DMS 273 (cell line): ENCODE data around the gene ENAH.
"Not testable (repeated sequence)": the region's sequence is repeated elsewhere in the genome, so short reads cannot be mapped to it uniquely, and the experiment has no call there.

Source experiments
- DNase-seq: peaks from one replicate; lab custom pipeline; 2025; ENCODE audit not compliant: unreplicated experiment; lab: John Stamatoyannopoulos, UW

ENAH gene

DNA sequence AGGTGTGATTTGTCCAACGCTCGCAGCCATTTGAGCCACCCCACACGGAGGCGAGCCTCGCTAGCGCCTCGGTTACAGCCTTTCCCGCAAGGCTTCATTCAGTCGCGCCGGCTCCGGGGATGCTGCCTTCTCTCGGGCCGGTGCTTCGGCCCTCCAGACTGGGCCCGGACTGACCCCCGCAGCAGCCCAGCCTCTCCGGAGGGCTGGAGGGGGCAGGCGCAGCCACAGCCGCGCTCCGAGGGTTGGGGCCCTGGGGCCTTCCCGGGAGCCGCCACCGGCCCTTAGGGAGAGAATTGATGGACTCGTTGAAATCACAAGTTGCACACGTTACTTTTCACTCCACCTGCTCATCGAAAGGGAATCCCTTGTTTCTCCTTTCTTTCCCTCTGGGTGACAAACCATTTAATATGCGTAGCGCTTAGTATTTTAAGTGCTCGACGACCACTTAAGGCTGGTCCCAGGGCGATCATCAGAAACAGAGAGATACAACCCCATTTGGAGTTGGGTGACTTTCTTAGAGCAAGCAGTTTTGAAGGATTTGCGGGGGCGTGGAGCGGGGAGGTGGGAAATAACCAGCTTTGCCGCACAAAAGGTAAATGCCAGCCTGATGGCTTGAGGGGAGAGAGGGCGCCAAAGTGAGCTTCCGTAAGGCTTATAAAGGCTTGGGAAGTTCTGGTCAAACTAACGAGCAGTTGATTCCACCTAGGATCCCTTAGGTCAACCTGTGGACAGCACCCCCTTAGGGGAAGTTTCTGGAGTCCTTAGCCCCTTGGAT lies 24.6 kb upstream of the ENAH start:
- no peak for DNase-seq

DNA sequence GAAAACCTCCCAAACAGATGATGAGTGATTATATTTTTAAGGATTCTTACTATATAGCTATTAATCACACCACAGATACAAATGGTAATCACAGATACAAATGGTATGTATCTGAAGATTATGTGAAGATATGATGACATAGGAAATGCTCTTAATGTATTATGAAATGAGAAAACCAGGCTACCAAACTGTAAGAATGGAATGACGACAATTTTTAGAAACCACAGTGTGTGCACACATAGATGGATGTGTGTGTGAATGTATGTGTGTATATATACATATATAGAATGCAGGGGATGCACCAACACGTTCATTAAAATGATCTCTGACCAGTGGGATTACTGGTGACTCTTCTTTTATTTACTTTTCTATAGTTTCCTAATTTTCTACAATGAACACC lies 21.5 kb upstream of the ENAH start:
- no peak for DNase-seq

GRCh38 chr1:225670806-225671733 lies 18.1 kb upstream of the ENAH start:
- no peak for DNase-seq

GRCh38 chr1:225670356-225670755 lies 17.4 kb upstream of the ENAH start:
- DNase-seq, result no peak

DNA sequence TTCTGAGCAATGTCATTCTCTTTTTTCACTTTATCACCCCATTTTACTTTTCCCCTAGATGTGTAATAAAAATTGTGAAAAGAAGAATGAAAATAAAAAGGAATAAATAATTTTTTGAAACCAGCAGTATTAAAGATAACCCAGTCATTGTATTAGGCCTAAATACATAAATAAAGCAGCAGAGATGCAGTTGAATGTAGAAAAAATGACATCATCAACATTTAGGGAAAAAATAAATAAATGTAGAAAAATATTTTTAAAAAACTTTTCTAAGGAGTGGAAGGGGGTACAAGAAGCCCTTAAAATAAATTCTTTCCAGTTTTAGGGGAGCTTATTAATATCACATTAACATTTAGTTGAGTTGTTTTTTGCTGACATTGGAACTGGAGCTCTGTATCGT lies 15.3 kb upstream of the ENAH start:
- no peak for DNase-seq

DNA sequence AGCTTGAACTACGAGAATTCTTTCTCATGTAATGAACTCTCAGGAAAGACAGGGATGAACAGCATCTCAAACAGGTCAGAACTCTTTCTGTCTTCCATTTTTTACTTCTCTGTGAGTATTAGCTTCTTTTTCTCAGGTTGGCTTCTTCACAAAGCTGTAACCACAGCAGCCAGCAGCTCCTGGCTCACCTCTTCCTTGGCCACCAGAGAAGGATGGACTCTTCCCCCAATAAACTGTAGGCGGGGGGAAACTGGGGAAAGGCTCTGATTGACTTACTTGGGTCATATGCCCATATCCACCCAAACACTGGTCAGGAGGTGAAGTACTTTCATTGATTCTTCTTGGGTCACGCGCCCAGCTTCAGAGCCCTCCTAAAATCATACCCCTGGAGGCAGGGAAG lies 14.4 kb upstream of the ENAH start:
- no peak for DNase-seq

- DNase-seq, result no peak
Measured at GRCh38 chr1:225666495-225666894, 13.6 kb upstream of the ENAH start.

GRCh38 chr1:225664762-225665161 lies 11.8 kb upstream of the ENAH start:
- DNase-seq, result no peak

GRCh38 chr1:225662155-225662554 lies 9.2 kb upstream of the ENAH start:
- DNase-seq, result no peak

DNA sequence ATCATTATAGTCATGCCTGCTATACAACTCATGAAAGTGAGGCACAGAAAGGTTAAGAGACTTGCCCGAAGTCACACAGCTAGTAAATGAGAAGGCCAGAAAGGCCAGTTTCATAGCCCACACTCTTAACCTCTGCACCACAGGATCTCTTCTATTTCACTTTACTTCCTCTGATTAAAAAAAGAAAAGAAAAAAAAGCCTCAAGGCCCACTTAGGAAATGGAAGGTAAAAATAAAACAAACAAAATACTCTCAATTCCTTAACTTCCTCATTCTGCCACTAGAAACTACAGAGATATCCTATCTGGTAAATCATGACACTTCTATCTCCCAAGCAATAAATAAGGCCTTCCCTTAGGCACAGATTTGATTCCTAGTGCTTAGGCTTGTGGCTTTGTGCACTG lies 7.6 kb upstream of the ENAH start:
- DNase-seq, result no peak

DNA sequence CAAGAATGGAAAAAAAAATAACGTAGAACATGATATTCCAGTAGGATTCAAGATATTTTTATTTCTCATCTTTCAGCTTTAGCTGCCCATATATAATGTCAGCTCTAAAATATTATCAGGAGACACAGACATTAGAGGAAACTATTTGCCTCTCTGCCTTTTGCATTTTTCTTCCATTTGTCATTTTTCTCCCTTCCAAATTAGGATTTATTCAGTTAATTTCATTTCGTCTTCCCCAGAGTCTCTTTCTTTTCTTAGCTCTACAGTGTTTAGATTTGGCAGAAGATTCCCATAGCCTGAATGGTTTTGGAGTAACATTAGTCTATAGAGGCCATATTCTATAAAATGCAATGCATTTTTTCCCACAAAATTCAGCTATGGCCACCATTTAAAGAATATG lies 5.1 kb upstream of the ENAH start:
- no peak for DNase-seq

GRCh38 chr1:225657462-225657989 lies 4.6 kb upstream of the ENAH start:
- peak; percentile 48 for DNase-seq

GRCh38 chr1:225656259-225656655 lies 3.3 kb upstream of the ENAH start:
- DNase-seq, result not testable (repeated sequence)

DNA sequence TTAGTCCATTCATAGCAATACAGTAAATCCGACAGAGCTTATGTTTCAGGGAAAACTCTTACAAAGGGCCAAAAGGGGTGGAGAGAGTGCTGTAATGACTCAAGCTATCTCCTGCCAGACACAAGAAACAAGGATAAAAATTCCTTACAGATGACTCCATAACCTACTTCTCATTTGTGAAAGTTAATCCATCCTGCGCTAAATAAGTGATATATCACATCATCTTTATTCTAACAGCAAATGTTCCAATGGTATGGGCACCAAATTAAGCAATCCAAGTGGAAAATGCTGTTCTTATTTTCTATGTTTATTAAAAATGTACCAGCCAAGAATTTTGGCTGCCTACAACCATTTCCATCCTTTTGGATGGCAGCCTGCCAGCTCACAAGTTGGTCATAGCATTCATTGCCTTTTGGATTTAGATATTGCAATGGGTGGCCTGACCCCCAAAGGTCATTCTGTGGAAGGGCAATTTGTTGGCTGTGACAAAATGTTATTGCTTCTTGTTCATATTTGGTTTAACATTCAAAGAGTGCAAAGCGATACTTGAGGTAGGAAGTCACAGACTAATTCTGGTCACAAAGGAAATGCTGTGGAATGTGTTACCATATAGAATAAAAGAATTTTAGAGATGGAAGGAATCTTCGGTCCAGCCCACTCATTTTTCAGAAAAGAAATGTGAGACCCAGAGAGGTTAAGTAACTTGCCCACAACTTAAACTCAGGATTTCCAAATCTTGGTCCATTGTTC lies 2.8 kb upstream of the ENAH start:
- peak; percentile 72 for DNase-seq

DNA sequence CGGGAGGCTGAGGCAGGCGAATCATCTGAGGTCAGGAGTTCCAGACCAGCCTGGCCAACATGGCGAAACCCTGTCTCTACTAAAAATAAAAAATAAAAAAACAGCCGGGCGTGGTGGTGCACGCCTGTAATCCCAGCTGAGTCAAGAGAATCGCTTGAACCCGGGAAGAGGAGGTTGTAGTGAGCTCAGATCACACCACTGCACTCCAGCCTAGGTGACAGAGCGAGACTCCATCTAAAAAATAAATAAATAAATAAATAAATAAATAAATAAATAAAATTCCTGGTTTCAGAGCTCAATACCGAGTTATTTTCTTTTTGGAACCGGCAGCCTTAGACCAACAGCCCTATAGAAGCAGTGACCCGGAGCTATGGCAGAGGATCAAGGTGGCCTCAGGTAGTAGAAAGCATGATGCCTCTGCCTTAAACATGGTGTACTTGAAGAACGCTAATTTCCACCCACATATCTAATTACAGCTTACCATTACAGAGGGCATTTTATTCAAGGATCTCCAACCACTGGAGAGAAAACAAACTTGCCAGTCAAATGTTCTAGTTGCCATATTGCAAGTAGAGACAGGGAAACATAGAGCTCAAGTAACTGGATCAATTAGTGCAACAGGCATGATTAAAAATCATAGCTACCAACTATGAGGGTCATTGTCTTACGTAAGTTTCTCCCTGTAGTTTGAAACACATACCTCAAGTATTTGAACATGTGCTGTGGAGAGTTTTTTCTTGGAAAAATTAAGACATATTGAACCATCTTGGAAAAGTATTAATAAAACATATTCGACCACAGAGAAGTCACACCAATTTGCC lies 2.0 kb upstream of the ENAH start:
- DNase-seq, result no peak

DNA sequence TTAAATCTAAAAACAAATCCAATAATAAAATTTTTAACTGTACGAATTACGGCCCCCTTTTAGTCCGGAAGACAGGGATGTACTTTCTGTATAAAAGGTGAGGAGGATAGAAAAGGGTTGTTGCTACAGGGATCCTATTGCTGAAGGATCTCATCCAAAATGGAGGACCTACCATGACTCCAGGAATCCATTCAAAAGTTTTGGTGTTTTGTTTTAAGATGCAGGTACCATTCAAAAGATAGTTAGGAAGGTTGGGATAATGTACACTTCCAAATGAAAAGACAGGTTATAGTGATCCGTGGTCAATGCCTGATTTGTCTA lies 1.3 kb upstream of the ENAH start:
- no peak for DNase-seq

DNA sequence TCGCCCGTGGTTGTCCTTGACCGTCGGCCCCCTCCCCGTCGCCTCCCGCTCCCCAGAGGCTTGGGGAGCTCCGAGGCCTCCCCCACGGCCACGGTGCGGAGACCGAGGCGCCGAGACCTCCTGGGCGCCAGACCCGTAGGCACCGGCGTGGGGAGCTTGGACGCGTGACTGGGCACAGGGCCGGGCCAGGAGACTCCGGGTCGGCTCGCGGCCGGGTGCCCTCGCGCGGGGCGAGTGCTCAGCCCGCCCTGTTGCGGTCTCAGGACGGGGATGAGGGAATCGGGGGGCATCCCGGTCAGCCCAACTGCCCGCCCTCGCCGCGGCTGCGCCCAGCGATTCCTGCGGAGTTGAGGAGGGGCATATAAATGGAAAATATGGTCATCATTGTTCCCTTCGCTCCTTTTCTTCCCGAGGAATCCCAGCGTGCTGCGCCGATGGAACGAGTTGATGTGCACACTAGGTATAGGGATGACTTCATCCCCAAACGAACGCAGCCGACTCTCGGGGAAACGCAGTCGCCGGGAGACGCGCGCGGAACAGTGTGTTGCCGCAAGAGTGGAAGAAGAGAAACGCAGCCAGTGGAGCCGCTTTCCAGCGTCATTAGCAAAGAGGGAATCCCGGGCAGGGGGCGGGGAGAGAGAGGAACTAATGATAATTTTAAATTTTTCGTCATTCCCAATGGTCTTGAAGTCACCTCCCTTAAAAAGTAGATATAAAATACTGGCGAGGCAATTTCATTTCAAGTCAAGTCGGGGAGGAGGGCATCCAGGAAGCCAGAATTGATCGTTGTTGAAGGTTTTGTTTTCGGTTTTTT lies 747 bp upstream of the ENAH start:
- peak; percentile 86 for DNase-seq

GRCh38 chr1:225651872-225652728 lies 823 bp downstream of the ENAH start:
- peak; percentile 82 for DNase-seq

DNA sequence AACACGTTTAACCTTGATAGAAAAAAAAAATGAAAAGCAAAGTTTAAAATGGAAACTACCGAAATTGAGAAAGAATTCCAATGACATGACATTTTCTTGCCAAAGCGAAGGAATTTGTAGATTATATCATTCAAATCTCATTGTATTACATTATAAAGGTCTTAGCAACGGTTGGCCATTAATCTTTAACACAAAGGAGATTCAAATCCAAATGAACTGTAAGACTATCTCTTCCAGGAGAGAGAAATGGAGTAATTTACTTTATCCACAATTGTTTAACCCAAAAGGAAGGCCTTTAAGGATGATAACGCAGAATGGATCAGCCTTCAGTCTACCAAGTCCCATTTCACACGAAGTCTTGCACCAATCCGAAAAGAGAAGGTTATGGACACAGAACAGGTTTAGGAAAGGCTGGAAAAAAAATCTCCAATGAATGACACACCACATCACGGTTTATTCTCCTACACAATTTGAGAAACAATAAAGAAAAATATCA lies 1.5 kb downstream of the ENAH start:
- DNase-seq, result peak; percentile 63
